K562 (cell line): ENCODE measurements around the gene GPR152. TPM values are rescaled to one million over a fixed set of nuclear protein-coding genes. Genes with fewer than 3 reads are reported as not detected.
A peak's percentile ranks its signal among the peaks of the same experiment; 100 is the strongest.

Experiments
- ATF1 ChIP-seq, 2 experiments: fragments of 450-650 bp in 1 of 2; IDR thresholded peaks; 2 replicates each; pipeline ENCODE4 v1.6.1; 2016; ENCODE audit warnings: missing compliant biosample characterization in 1 of 2, missing genetic modification characterization in 1 of 2
- CCAR2 ChIP-seq: fragments of 200-400 bp; formaldehyde crosslinking; IDR thresholded peaks from 2 replicates; pipeline ENCODE4 v1.6.1; 2017; ENCODE audit warnings: mild to moderate bottlenecking, low read depth, low read length
- CEBPZ ChIP-seq: fragments of 150-350 bp; IDR thresholded peaks from 2 replicates; pipeline ENCODE4 v1.6.1; 2014; ENCODE audit warnings: low read depth, mild to moderate bottlenecking, low read length, borderline replicate concordance
- CHCHD3 ChIP-seq: fragments of 250-450 bp; sonication (Bioruptor Pico); IDR thresholded peaks from 2 replicates; pipeline ENCODE4 v2.1.2; 2022; ENCODE audit warnings: mild to moderate bottlenecking
- DACH1 ChIP-seq: fragments of 450-650 bp; IDR thresholded peaks from 2 replicates; pipeline ENCODE4 v1.6.1; 2018; ENCODE audit not compliant: partially characterized antibody
- FIP1L1 ChIP-seq: fragments of 200-400 bp; formaldehyde crosslinking; IDR thresholded peaks from 2 replicates; pipeline ENCODE4 v1.6.1; 2018; ENCODE audit warnings: mild to moderate bottlenecking, low read depth, low read length; ENCODE audit not compliant: poor library complexity, severe bottlenecking
- FOXP1 ChIP-seq: sonication (generic); formaldehyde crosslinking; IDR thresholded peaks from 2 replicates; pipeline ENCODE4 v1.8.0; 2022; ENCODE audit warnings: mild to moderate bottlenecking, missing genetic modification reagents
- HNRNPUL1 ChIP-seq: fragments of 200-400 bp; formaldehyde crosslinking; IDR thresholded peaks from 2 replicates; pipeline ENCODE4 v1.6.1; 2017; ENCODE audit warnings: low read length
- LEF1 ChIP-seq: fragments of 450-650 bp; IDR thresholded peaks from 2 replicates; pipeline ENCODE4 v1.6.1; 2016; ENCODE audit warnings: mild to moderate bottlenecking
- MAFF ChIP-seq: IDR thresholded peaks from 2 replicates; pipeline ENCODE4 v1.6.1; 2012; ENCODE audit warnings: low read length, improper control_type of control experiment
- MIER1 ChIP-seq: fragments of 450-650 bp; IDR thresholded peaks from 2 replicates; pipeline ENCODE4 v1.6.1; 2016; ENCODE audit warnings: antibody characterized with exemption, mild to moderate bottlenecking, low read depth
- MTA3 ChIP-seq: fragments of 450-650 bp; formaldehyde crosslinking; IDR thresholded peaks from 2 replicates; pipeline ENCODE4 v1.6.1; 2017; ENCODE audit warnings: mild to moderate bottlenecking, borderline replicate concordance
- MYC ChIP-seq, 2 experiments: fragments of 250-450 bp in 1 of 2; sonication (Bioruptor Pico) in 1 of 2; IDR thresholded peaks; 2 replicates each; pipeline versions ENCODE4 v1.5.1 to v1.6.1; 2012 to 2021; ENCODE audit warnings: low read depth in 2 of 2, borderline replicate concordance in 1 of 2, improper control_type of control experiment in 1 of 2, low read length in 1 of 2, mild to moderate bottlenecking in 1 of 2, moderate library complexity in 1 of 2
- NCOR1 ChIP-seq: fragments of 450-650 bp; IDR thresholded peaks from 2 replicates; pipeline ENCODE4 v1.6.1; 2016; ENCODE audit warnings: mild to moderate bottlenecking, moderate library complexity
- NFIX ChIP-seq: fragments of 250-450 bp; sonication (Bioruptor Pico); IDR thresholded peaks from 2 replicates; pipeline ENCODE4 v1.4.0; 2020; ENCODE audit warnings: low read depth, mild to moderate bottlenecking, moderate library complexity
- PHB ChIP-seq: fragments of 250-450 bp; sonication (Bioruptor Pico); IDR thresholded peaks from 2 replicates; pipeline ENCODE4 v1.5.0; 2021
- POLR2AphosphoS5 ChIP-seq: IDR thresholded peaks from 2 replicates; pipeline ENCODE4 v1.6.1; 2011; ENCODE audit warnings: mild to moderate bottlenecking, low read depth, low read length, moderate library complexity; ENCODE audit not compliant: control insufficient read depth, insufficient read depth
- RBM34 ChIP-seq: fragments of 200-400 bp; formaldehyde crosslinking; IDR thresholded peaks from 2 replicates; pipeline ENCODE4 v1.6.1; 2018; ENCODE audit warnings: low read length, borderline replicate concordance; ENCODE audit not compliant: insufficient read depth
- RUNX1 ChIP-seq: sonication (generic); IDR thresholded peaks from 2 replicates; pipeline ENCODE4 v1.6.1; 2016; ENCODE audit warnings: antibody characterized with exemption, low read depth
- SAP30 ChIP-seq: fragments of 200-600 bp; sonication (generic); IDR thresholded peaks from 2 replicates; pipeline ENCODE4 v1.6.1; 2012; ENCODE audit warnings: borderline replicate concordance, low read depth, mild to moderate bottlenecking, moderate library complexity, low read length, control low read depth, inconsistent platforms; ENCODE audit not compliant: insufficient read depth, poor library complexity, severe bottlenecking
- SMARCA4 ChIP-seq: fragments of 450-650 bp; IDR thresholded peaks from 2 replicates; pipeline ENCODE4 v1.6.1; 2016
- ZFP36 ChIP-seq: fragments of 150-350 bp; IDR thresholded peaks from 2 replicates; pipeline ENCODE4 v1.6.1; 2018; ENCODE audit warnings: low read length, low read depth; ENCODE audit not compliant: partially characterized antibody
- ZNF140 ChIP-seq: fragments of 250-450 bp; sonication (Bioruptor Pico); IDR thresholded peaks from 2 replicates; pipeline ENCODE4 v1.8.0; 2021; ENCODE audit warnings: moderate library complexity, mild to moderate bottlenecking, inconsistent platforms
- ZNF274 ChIP-seq: IDR thresholded peaks from 2 replicates; pipeline ENCODE4 v1.6.1; 2011; ENCODE audit warnings: low read depth, mild to moderate bottlenecking, low read length, moderate library complexity, borderline replicate concordance
- polyA plus RNA-seq, 8 experiments: library from polyadenylated mRNA; depleted of rRNA in 4 of 8; stranded (reverse) in 5 of 8; unstranded in 3 of 8; fragments of >200 nt; fragmentation: Nextera tagmentation in 2 of 8; fragmentation: Illumina TruSeq in 1 of 8; extraction: Ambion mirVana in 2 of 8; extraction: Trizol in 1 of 8; gene quantifications; 2 replicates each; pipeline versions ENCODE4 v1.2.1 to v1.2.3, GENCODE V29; 2011 to 2014; ENCODE audit warnings: inconsistent platforms in 1 of 8, missing spikeins in 1 of 8
- total RNA-seq, 7 experiments: library from RNA; depleted of rRNA in 6 of 7; stranded (reverse); fragments of >200 nt in 6 of 7; fragmentation: Illumina TruSeq in 2 of 7; extraction: Trizol in 2 of 7; gene quantifications; 2 replicates each; pipeline versions ENCODE4 v1.2.1 to v1.2.3, GENCODE V29; 2011 to 2021; ENCODE audit warnings: low replicate concordance in 1 of 7

Gene GPR152
- total and polyA plus RNA-seq, 9 of the 15 experiments (the other 6 are each of a cell fraction or from before 2014, with no cell fraction given): not detected

GRCh38 chr11:67482827-67483798 is 30.6 kb upstream of the GPR152 start, which contains the start of gene AIP (continued):
- TF ChIP-seq CCAR2 (no peak), CHCHD3 (no peak), MYC (IDR thresholded peaks at IDR 0.05; ENCODE audit: low read depth, low read length) (peak; percentile 21; the same call in 1 of the 2 replicates), MYC (CRISPR knock-in tag; IDR thresholded peaks at IDR 0.05; ENCODE audit: borderline replicate concordance, low read depth) (no peak), FIP1L1 (no peak), CEBPZ (no peak), MTA3 (peak; percentile 65; the same call in 1 of the 2 replicates), PHB (CRISPR knock-in tag) (no peak), ZNF140 (CRISPR knock-in tag) (no peak), SMARCA4 (0 out of 2 replicates have a peak, but pooled peaks have one; percentile 37), FOXP1 (CRISPR knock-in tag) (peak; percentile 100), POLR2AphosphoS5 (peak; percentile 50; the same call in 1 of the 2 replicates), ZFP36 (no peak), NFIX (CRISPR knock-in tag) (no peak), MIER1 (no peak), RBM34 (no peak), ZNF274 (no peak), DACH1 (no peak), HNRNPUL1 (no peak), LEF1 (no peak; the same call in 1 of the 2 replicates), SAP30 (no peak), NCOR1 (no peak), RUNX1 (no peak), MAFF (no peak), ATF1 (CRISPR knock-in tag; IDR thresholded peaks at IDR 0.05) (0 out of 2 replicates have a peak, but pooled peaks have one; percentile 22), ATF1 (tag; IDR thresholded peaks at IDR 0.05) (peak; percentile 87)
